T-helper 17 cell (primary cell): ENCODE data around the gene POLK. TPM values are rescaled to one million over a fixed set of nuclear protein-coding genes. Genes with fewer than 3 reads are reported as not detected.

Experiments used
- ATAC-seq: fragments of 150-1000 bp; cut with Tn5 transposase; 2 replicates; pipeline ENCODE4 v1.10.0; 2021; ENCODE audit warnings: mild to moderate bottlenecking, moderate library complexity
- DNase-seq, 3 donors: peaks; one replicate each; pipeline versions ENCODE4 v3.0.0 to v3.0.0-alpha.2; 2020 to 2021
- H3K9me3 ChIP-seq: one replicate; pipeline ENCODE4 v1.7.0; 2013; ENCODE audit warnings: low read length, mild to moderate bottlenecking; ENCODE audit not compliant: control insufficient read depth, poor library complexity, severe bottlenecking
- H3K27ac Mint-ChIP-seq: one replicate; pipeline ENCODE4 v1.8.0; 2022; ENCODE audit warnings: mild to moderate bottlenecking, moderate library complexity, mixed read lengths
- H3K27me3 Mint-ChIP-seq: one replicate; pipeline ENCODE4 v1.8.0; 2022; ENCODE audit warnings: mixed read lengths
- H3K36me3 Mint-ChIP-seq: one replicate; pipeline ENCODE4 v1.8.0; 2022; ENCODE audit warnings: low read depth, mixed read lengths
- H3K4me1 Mint-ChIP-seq: one replicate; pipeline ENCODE4 v1.8.0; 2022; ENCODE audit warnings: mild to moderate bottlenecking, mixed read lengths
- H3K4me3 Mint-ChIP-seq: one replicate; pipeline ENCODE4 v1.8.0; 2022; ENCODE audit warnings: mild to moderate bottlenecking, moderate library complexity, mixed read lengths
- total RNA-seq, 4 donors: library from RNA in 2 of 4; stranded (reverse) in 2 of 4; gene quantifications; one replicate each; pipeline ENCODE4 v1.2.3 and lab custom pipeline; 2022 to 2026

Gene POLK
- total RNA-seq, 2 donors from 2014 or later, result 18.8 to 23.4 TPM

DNA sequence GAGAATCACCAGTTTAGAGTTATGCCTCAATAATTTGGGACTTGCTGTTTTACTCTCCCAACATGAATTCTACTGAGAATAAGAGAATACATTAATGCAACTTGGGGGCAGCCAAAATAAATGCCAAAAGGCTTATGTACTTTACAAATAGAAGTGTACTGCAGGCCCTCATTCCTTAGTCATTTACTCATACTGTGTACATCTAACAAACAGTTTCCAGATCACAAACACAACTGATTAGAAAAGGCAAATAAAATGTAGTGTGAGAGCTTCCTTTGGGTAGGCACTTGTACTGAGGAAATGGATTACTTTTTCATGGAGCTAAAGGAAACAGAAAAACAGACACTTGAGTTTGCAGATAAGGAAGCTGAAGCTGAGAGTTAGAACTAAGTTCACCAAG is 112.2 kb downstream of the POLK start:
- Mint-ChIP-seq H3K27me3 (no peaks in the 10 kb centered on the region), H3K27ac (no peak overlapping the region), H3K4me1 (no peaks in the 10 kb centered on the region), H3K36me3 (no peaks in the 10 kb centered on the region), H3K4me3 (no peak overlapping the region)
- ATAC-seq (no peak), DNase-seq (no peak)
- no peaks in the 10 kb centered on the region for H3K9me3 ChIP-seq

DNA sequence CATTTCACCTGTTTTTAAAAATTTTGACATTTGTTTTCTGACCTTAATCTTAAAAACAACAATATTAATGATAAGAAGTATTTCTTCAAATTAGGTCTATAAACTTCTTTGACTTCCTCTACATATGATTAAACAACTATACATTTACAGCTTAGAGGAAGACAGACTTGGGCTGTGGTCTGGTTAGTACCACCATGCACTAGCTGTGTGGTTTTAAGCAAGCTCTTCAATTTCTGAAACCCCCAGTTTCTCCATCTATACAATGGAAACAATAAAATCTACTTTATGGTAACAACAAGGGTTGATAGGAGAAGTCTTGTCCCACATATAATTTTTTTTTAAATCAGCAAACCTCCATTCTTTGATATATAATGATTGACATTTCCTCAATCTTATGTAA is 115.3 kb downstream of the POLK start:
- DNase-seq (no peak), ATAC-seq (no peak)
- H3K27me3 Mint-ChIP-seq, result no peaks in the 10 kb centered on the region
- H3K9me3 ChIP-seq, result no peaks in the 10 kb centered on the region
- no peaks in the 10 kb centered on the region for H3K4me1 Mint-ChIP-seq
- H3K4me3 Mint-ChIP-seq, result no peak overlapping the region
- no peak overlapping the region for H3K27ac Mint-ChIP-seq
- H3K36me3 Mint-ChIP-seq, result no peaks in the 10 kb centered on the region

DNA sequence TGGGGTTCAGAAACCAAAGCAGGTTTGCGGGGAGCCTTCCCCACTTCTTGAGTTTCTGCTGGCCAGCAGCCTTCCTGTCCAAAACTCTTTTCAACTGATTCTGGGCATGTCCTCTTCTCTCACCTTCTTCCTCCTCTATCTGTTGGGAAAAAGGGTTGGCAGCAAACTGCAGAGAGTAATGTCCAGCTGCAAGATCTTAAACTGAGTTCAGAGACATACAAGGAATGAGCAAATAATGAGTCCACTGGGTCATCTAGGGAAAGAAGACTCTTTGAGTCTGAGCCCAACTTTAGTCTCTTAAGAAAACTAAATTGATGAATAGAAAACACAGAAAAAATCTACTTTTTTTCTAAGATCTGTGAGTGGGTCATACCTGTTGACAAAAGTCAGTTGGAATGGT is 116.1 kb downstream of the POLK start:
- Mint-ChIP-seq H3K27me3 (no peaks in the 10 kb centered on the region), H3K4me1 (no peaks in the 10 kb centered on the region), H3K36me3 (no peaks in the 10 kb centered on the region), H3K27ac (no peak overlapping the region), H3K4me3 (no peak overlapping the region)
- H3K9me3 ChIP-seq, result no peaks in the 10 kb centered on the region
- ATAC-seq (no peak), DNase-seq (no peak)

DNA sequence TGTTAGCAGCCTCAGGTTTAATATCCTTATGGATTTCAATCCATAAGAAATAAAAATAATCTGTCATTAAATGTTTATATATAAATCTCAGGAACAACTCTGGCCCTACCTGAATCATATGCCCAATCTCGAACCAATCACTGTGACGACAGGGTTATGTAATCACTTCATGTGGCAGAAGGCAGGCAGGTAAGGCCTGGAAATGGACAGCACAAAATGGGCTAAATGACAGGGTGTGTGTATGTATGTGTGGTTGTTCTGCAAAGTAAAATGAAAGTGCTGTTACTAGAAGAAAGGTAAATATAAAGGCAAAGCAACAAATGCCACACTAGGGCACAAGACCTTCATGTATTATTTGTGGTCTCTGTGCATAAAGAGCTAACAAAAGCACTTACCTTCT is 119.2 kb downstream of the POLK start:
- DNase-seq (no peak), ATAC-seq (no peak)
- H3K4me3 Mint-ChIP-seq, result no peak overlapping the region
- H3K4me1 Mint-ChIP-seq, result no peaks in the 10 kb centered on the region
- H3K27ac Mint-ChIP-seq, result no peak overlapping the region
- no peaks in the 10 kb centered on the region for H3K9me3 ChIP-seq
- no peaks in the 10 kb centered on the region for H3K36me3 Mint-ChIP-seq
- no peaks in the 10 kb centered on the region for H3K27me3 Mint-ChIP-seq

DNA sequence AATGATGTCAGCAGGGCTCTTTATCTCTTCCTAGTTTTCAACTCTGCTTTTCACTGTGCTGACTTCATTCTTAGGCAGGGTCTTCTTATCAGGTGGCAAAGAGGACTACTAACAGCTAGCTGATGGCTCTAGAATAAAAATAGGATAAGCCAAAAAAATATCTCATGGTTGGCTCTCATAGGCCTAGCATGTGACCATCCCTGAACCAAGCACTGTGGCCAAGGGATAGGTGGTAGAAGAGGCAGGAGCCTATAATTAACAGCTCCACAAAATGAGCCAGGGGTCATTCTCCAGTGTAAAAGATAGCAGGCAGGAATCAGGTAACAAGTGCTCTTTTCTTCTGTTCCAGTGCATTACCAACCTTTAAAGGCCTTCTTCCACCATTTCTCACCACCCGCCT is 120.6 kb downstream of the POLK start:
- Mint-ChIP-seq H3K4me1 (no peaks in the 10 kb centered on the region), H3K27ac (no peak overlapping the region), H3K36me3 (peaks cover 2% of the 10 kb centered on the region), H3K27me3 (no peaks in the 10 kb centered on the region), H3K4me3 (no peak overlapping the region)
- no peak for DNase-seq
- ATAC-seq, result no peak
- no peaks in the 10 kb centered on the region for H3K9me3 ChIP-seq

DNA sequence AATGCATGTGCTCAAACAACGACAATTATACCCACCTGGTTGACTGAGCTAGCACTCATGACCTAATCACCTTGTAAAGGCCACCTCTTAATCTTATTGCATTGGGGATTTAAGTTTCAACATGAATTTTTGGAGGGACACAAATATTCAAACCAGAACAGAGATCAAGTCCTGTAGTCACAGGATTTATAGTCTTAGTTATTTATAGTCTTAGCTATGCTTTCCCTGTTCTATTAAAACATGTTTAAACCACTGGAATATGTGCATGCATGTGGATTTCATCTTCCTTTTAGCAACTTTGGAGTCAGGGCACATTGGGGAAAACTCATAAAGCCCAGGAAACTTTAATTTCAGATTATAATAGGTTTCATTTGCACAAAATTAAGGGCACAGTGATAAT is 126.3 kb downstream of the POLK start:
- Mint-ChIP-seq H3K27ac (no peak overlapping the region), H3K27me3 (no peaks in the 10 kb centered on the region), H3K4me1 (no peaks in the 10 kb centered on the region), H3K4me3 (no peak overlapping the region), H3K36me3 (peaks cover 2% of the 10 kb centered on the region)
- no peak for DNase-seq
- no peak for ATAC-seq
- H3K9me3 ChIP-seq, result no peaks in the 10 kb centered on the region

DNA sequence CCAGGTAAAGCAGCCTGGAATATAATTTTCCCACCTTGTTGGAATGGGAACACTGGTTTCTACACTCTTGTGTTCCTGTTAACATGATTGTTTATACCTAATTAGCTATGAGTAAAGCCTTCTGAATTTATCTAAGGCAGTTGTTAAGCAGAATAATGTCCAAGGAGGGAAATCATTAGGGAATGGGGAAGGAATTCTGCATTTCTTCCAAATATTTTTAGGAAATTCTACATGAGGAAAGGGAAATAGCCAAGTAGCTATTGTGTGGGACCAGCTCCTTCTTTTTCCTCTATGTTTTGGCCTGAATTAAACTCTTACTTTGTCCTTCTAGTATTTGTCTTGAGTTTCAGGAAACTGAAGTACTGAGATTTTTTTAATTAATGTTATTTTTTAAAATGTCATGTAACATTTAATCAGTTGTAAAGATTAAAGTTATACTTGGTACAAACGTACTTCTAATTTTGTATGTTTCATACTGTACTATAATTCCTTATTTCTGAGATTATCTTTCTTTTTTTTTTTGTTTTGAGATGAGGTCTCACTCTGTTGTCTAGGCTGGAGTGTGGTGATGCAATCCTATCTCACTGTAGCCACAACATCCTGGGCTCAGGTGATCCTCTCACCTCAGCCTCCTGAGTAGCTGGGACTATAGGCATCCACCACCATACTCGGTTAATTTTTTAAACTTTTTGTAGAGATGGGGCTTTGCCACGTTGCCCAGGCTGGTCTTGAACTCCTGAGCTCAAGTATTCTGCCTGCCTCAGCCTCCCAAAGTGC is 128.0 kb downstream of the POLK start:
- Mint-ChIP-seq H3K27ac (no peak overlapping the region), H3K27me3 (no peaks in the 10 kb centered on the region), H3K4me1 (no peaks in the 10 kb centered on the region), H3K36me3 (peaks cover 2% of the 10 kb centered on the region), H3K4me3 (no peak overlapping the region)
- no peaks in the 10 kb centered on the region for H3K9me3 ChIP-seq
- ATAC-seq (no peak), DNase-seq (no peak)

DNA sequence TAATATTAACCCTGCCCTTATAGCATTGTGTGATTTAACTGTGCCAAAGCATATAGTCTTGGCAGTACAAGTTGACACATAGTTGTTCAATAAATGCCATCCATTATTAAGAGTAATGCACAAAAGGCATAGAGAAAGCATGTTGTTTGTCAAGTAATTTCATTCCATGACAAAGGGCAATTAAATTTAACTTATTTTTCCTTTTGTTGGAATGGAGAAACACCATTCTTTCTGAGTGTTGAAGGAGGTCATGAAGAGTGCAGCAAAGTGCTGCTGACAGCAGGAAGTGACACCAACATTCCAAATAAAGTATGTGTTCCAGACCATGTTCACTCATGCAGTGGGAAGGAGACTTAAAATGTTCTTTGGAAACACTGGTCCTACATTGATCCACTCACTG is 128.7 kb downstream of the POLK start:
- no peaks in the 10 kb centered on the region for H3K27me3 Mint-ChIP-seq
- ATAC-seq, result no peak
- H3K27ac Mint-ChIP-seq, result no peak overlapping the region
- no peak overlapping the region for H3K4me3 Mint-ChIP-seq
- no peaks in the 10 kb centered on the region for H3K4me1 Mint-ChIP-seq
- DNase-seq, result no peak
- no peaks in the 10 kb centered on the region for H3K9me3 ChIP-seq
- peaks cover 2% of the 10 kb centered on the region for H3K36me3 Mint-ChIP-seq

DNA sequence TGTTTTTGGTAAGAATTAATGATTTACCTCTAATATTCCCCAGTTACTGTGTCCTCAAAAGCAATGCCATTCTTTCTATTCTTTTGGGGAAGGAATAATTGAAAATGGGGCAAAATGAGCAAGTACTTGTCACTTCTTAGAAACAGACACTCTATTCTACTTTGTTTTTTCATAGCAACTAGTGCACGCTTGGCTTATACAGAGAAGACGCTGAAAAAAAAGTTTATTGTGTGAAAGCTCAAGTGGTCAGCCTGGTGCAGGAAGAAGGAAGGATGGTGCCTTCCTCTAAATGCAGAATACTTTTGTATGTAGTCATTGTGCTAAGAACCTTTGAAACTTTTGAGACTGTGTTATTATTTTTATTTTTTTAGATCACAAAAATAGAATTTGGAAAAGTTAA is 129.1 kb downstream of the POLK start:
- DNase-seq (no peak), ATAC-seq (no peak)
- Mint-ChIP-seq H3K4me3 (no peak overlapping the region), H3K36me3 (peaks cover 2% of the 10 kb centered on the region), H3K27me3 (no peaks in the 10 kb centered on the region), H3K27ac (no peak overlapping the region), H3K4me1 (no peaks in the 10 kb centered on the region)
- H3K9me3 ChIP-seq, result no peaks in the 10 kb centered on the region

DNA sequence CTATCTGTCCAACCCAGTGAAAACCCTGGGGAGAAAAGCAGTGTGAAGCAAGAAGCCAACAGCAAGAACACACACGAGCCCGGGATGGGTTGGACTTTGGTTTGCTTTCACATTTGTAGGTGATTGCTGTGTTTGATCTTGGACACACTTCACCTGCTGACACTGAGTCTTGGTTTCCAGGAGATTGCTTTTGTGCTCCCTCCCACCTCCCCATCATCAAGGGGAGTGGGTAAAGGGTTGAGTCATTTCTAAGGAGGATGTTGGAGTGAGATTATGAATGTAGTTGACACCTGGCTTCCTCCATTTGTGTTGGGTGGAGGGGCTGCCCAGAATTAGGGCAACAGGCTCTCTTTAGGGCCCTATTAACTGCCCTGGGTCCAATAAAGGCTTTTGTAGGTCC is 137.0 kb downstream of the POLK start:
- DNase-seq (no peak), ATAC-seq (no peak)
- H3K9me3 ChIP-seq, result no peaks in the 10 kb centered on the region
- H3K36me3 Mint-ChIP-seq, result no peaks in the 10 kb centered on the region
- H3K4me3 Mint-ChIP-seq, result no peak overlapping the region
- no peak overlapping the region for H3K27ac Mint-ChIP-seq
- no peaks in the 10 kb centered on the region for H3K4me1 Mint-ChIP-seq
- no peaks in the 10 kb centered on the region for H3K27me3 Mint-ChIP-seq

Other genes starting within 250 kb of the POLK start
- 10 to 100 TPM; 37.9 to 48.0 TPM for gene HMGCR, start 174.7 kb upstream of the POLK start, total RNA-seq
- 10 to 100 TPM; 29.9 to 37.2 TPM for gene CERT1, start 262 bp upstream of the POLK start, total RNA-seq
- gene ANKDD1B, start 99.6 kb downstream of the POLK start, total RNA-seq, result under 1 TPM; 0.42 to 0.57 TPM
- gene POC5, start 205.5 kb downstream of the POLK start, total RNA-seq, result 10 to 100 TPM in 1 of 2 donors, 1 to 10 TPM in 1; 9.9 to 11.1 TPM